Mesendoderm (in vitro differentiated cells): ENCODE results near the gene PXK.
"Not testable (repeated sequence)": the region's sequence is repeated elsewhere in the genome, so short reads cannot be mapped to it uniquely, and the experiment has no call there.

ENCODE experiments used
- DNase-seq: peaks from one replicate; pipeline ENCODE4 v3.0.0; 2013
- H2AK5ac ChIP-seq: 2 replicates; pipeline ENCODE4 v1.6.1; 2013; ENCODE audit warnings: low read length, inconsistent platforms
- H2BK120ac ChIP-seq: 2 replicates; pipeline ENCODE4 v1.6.1; 2013; ENCODE audit warnings: low read depth, mild to moderate bottlenecking, low read length, moderate library complexity, mixed read lengths
- H2BK15ac ChIP-seq: replicated peaks from 2 replicates; pipeline ENCODE4 v1.6.1; 2013; ENCODE audit warnings: low read depth, mild to moderate bottlenecking, moderate library complexity
- H2BK5ac ChIP-seq: 2 replicates; pipeline ENCODE4 v1.6.1; 2013; ENCODE audit warnings: low read length, inconsistent platforms
- H3K18ac ChIP-seq: 2 replicates; pipeline ENCODE4 v1.6.1; 2013; ENCODE audit warnings: mild to moderate bottlenecking, low read length, mixed read lengths
- H3K23ac ChIP-seq: one replicate; pipeline ENCODE4 v1.6.1; 2013; ENCODE audit warnings: low read length
- H3K27ac ChIP-seq: 2 replicates; pipeline ENCODE4 v1.5.1; 2013; ENCODE audit warnings: low read depth, mild to moderate bottlenecking, inconsistent platforms, low read length, moderate library complexity
- H3K27me3 ChIP-seq: 2 replicates; pipeline ENCODE4 v1.6.1; 2013; ENCODE audit warnings: low read length, control low read depth, mild to moderate bottlenecking, inconsistent platforms; ENCODE audit not compliant: insufficient read depth, poor library complexity
- H3K36me3 ChIP-seq: 2 replicates; pipeline ENCODE4 v1.6.1; 2013; ENCODE audit warnings: low read length, inconsistent platforms; ENCODE audit not compliant: control insufficient read depth, insufficient read depth
- H3K4ac ChIP-seq: one replicate; pipeline ENCODE4 v1.6.1; 2013; ENCODE audit warnings: low read depth, mild to moderate bottlenecking, low read length, moderate library complexity
- H3K4me1 ChIP-seq: 2 replicates; pipeline ENCODE4 v1.6.1; 2013; ENCODE audit warnings: low read depth, low read length, inconsistent platforms; ENCODE audit not compliant: control insufficient read depth
- H3K4me2 ChIP-seq: 2 replicates; pipeline ENCODE4 v1.6.1; 2013; ENCODE audit warnings: low read length
- H3K4me3 ChIP-seq: 2 replicates; pipeline ENCODE4 v1.5.1; 2013; ENCODE audit warnings: mild to moderate bottlenecking, low read length
- H3K56ac ChIP-seq: one replicate; pipeline ENCODE4 v1.6.1; 2013; ENCODE audit warnings: low read length
- H3K79me1 ChIP-seq: 2 replicates; pipeline ENCODE4 v1.6.1; 2013; ENCODE audit warnings: low read length, inconsistent platforms
- H3K79me2 ChIP-seq: 2 replicates; pipeline ENCODE4 v1.6.1; 2013; ENCODE audit warnings: mild to moderate bottlenecking, low read length; ENCODE audit not compliant: control insufficient read depth, insufficient read depth
- H3K9ac ChIP-seq: 2 replicates; pipeline ENCODE4 v1.6.1; 2013; ENCODE audit warnings: low read length, inconsistent platforms
- H4K5ac ChIP-seq: one replicate; pipeline ENCODE4 v1.6.1; 2013; ENCODE audit warnings: low read length
- H4K8ac ChIP-seq: one replicate; pipeline ENCODE4 v1.6.1; 2013; ENCODE audit warnings: low read depth, mild to moderate bottlenecking, control low read depth, low read length, moderate library complexity
- WGBS: extraction: QIAGEN DNeasy Blood & Tissue Kit; methylation state at CpG from one replicate; pipeline ENCODE4 v1.1.7; 2013; ENCODE audit warnings: low lambda C conversion rate, missing lambda C conversion rate; ENCODE audit not compliant: insufficient coverage; ENCODE audit errors: extremely low coverage; 5-methylcytosine and 5-hydroxymethylcytosine counted together

PXK gene

GRCh38 chr3:58434511-58434910, 101.8 kb downstream of the PXK start:
- H3K79me2 ChIP-seq, result peaks cover 26% of the 10 kb centered on the region

GRCh38 chr3:58434990-58435389, 102.3 kb downstream of the PXK start:
- H3K4ac ChIP-seq, result no peak overlapping the region
- no peak overlapping the region for H2AK5ac ChIP-seq
- H2BK15ac ChIP-seq, result no peak overlapping the region
- H3K4me1 ChIP-seq, result peaks cover 8% of the 10 kb centered on the region
- peak overlapping the region; percentile 80 for H3K9ac ChIP-seq
- peak; percentile 99 for DNase-seq
- H2BK120ac ChIP-seq, result peak overlapping the region; percentile 68
- H3K36me3 ChIP-seq, result peaks cover 5% of the 10 kb centered on the region
- H3K18ac ChIP-seq, result peak overlapping the region; percentile 99
- peak overlapping the region; percentile 95 for H3K56ac ChIP-seq
- no peak overlapping the region for H3K23ac ChIP-seq
- no CpG with 5 or more reads among the region's 1 CpG for WGBS
- H3K27me3 ChIP-seq, result no peaks in the 10 kb centered on the region
- H3K4me2 ChIP-seq, result no peak overlapping the region
- H3K27ac ChIP-seq, result peak overlapping the region; percentile 97
- H3K79me2 ChIP-seq, result peaks cover 26% of the 10 kb centered on the region
- no peak overlapping the region for H3K4me3 ChIP-seq
- H2BK5ac ChIP-seq, result peak overlapping the region; percentile 100
- no peak overlapping the region for H4K8ac ChIP-seq
- peaks cover 3% of the 10 kb centered on the region for H3K79me1 ChIP-seq
- H4K5ac ChIP-seq, result no peak overlapping the region

More at GRCh38 chr3:58434511-58434910, 101.8 kb downstream of the PXK start:
- Histone ChIP-seq H4K5ac (no peak overlapping the region), H2BK120ac (peak overlapping the region; percentile 93), H3K4me1 (peaks cover 8% of the 10 kb centered on the region), H3K27me3 (no peaks in the 10 kb centered on the region), H4K8ac (no peak overlapping the region), H2AK5ac (peak overlapping the region; percentile 57), H3K4ac (no peak overlapping the region), H3K18ac (peak overlapping the region; percentile 86), H3K4me3 (no peak overlapping the region), H3K23ac (no peak overlapping the region), H3K4me2 (peak overlapping the region; percentile 19), H2BK5ac (peak overlapping the region; percentile 100), H3K79me1 (peaks cover 5% of the 10 kb centered on the region), H3K27ac (peak overlapping the region; percentile 97), H3K36me3 (peaks cover 8% of the 10 kb centered on the region), H3K9ac (peak overlapping the region; percentile 80), H2BK15ac (peak overlapping the region; percentile 21), H3K56ac (peak overlapping the region; percentile 95)
- DNase-seq, result peak; percentile 95
- WGBS, result no CpG with 5 or more reads among the region's 11 CpGs

GRCh38 chr3:58437276-58437675, 104.6 kb downstream of the PXK start:
- not testable (repeated sequence) for H3K4me3 ChIP-seq, H2BK15ac ChIP-seq, H2AK5ac ChIP-seq, H3K23ac ChIP-seq, H4K8ac ChIP-seq, H4K5ac ChIP-seq, H3K27me3 ChIP-seq, H3K79me1 ChIP-seq, H3K4me2 ChIP-seq, H3K36me3 ChIP-seq
- H3K56ac ChIP-seq, result peak overlapping the region; percentile 81
- peaks cover 13% of the 10 kb centered on the region for H3K79me2 ChIP-seq
- H2BK120ac ChIP-seq, result peak overlapping the region; percentile 62
- peak; percentile 83 for DNase-seq
- H3K4ac ChIP-seq, result peak overlapping the region; percentile 27
- H2BK5ac ChIP-seq, result peak overlapping the region; percentile 85
- H3K9ac ChIP-seq, result peak overlapping the region; percentile 40
- peak overlapping the region; percentile 54 for H3K18ac ChIP-seq
- H3K27ac ChIP-seq, result peak overlapping the region; percentile 77
- H3K4me1 ChIP-seq, result peaks cover 13% of the 10 kb centered on the region
- WGBS, result no CpG with 5 or more reads among the region's 8 CpGs

GRCh38 chr3:58440996-58441355, 108.3 kb downstream of the PXK start:
- H3K9ac ChIP-seq, result peak overlapping the region; percentile 60
- not testable (repeated sequence) for H3K36me3 ChIP-seq, H3K23ac ChIP-seq, H2AK5ac ChIP-seq, H3K4me2 ChIP-seq, H3K79me1 ChIP-seq, H3K4me3 ChIP-seq, H3K27me3 ChIP-seq, H4K5ac ChIP-seq, H4K8ac ChIP-seq, H3K79me2 ChIP-seq
- peaks cover 13% of the 10 kb centered on the region for H3K4me1 ChIP-seq
- H3K56ac ChIP-seq, result peak overlapping the region; percentile 90
- H3K18ac ChIP-seq, result peak overlapping the region; percentile 100
- peak overlapping the region; percentile 99 for H2BK5ac ChIP-seq
- WGBS, result no CpG with 5 or more reads among the region's 6 CpGs
- peak overlapping the region; percentile 99 for H3K27ac ChIP-seq
- H2BK15ac ChIP-seq, result peak overlapping the region; percentile 45
- H2BK120ac ChIP-seq, result peak overlapping the region; percentile 100
- peak overlapping the region; percentile 84 for H3K4ac ChIP-seq
- DNase-seq, result peak; percentile 84

GRCh38 chr3:58441514-58442450, 109.1 kb downstream of the PXK start:
- peak overlapping the region; percentile 97 for H2AK5ac ChIP-seq
- peak overlapping the region; percentile 90 for H3K56ac ChIP-seq
- H3K79me1 ChIP-seq, result no peaks in the 10 kb centered on the region
- peak overlapping the region; percentile 99 for H3K27ac ChIP-seq
- peak overlapping the region; percentile 94 for H2BK15ac ChIP-seq
- H3K27me3 ChIP-seq, result no peaks in the 10 kb centered on the region
- H4K8ac ChIP-seq, result no peak overlapping the region
- WGBS, result no CpG with 5 or more reads among the region's 4 CpGs
- H2BK120ac ChIP-seq, result peak overlapping the region; percentile 100
- H2BK5ac ChIP-seq, result peak overlapping the region; percentile 99
- peak overlapping the region; percentile 62 for H4K5ac ChIP-seq
- no peak overlapping the region for H3K23ac ChIP-seq
- H3K9ac ChIP-seq, result peak overlapping the region; percentile 60
- H3K36me3 ChIP-seq, result no peaks in the 10 kb centered on the region
- peak; percentile 95 for DNase-seq
- H3K4me3 ChIP-seq, result no peak overlapping the region
- peaks cover 13% of the 10 kb centered on the region for H3K4me1 ChIP-seq
- H3K79me2 ChIP-seq, result no peaks in the 10 kb centered on the region
- H3K4ac ChIP-seq, result peak overlapping the region; percentile 96
- H3K18ac ChIP-seq, result peak overlapping the region; percentile 100
- no peak overlapping the region for H3K4me2 ChIP-seq
